Natural killer cell (primary cell): ENCODE measurements around the gene ADAMTS17. TPM values are rescaled to one million over a fixed set of nuclear protein-coding genes. Genes with fewer than 3 reads are reported as not detected.

Experiments used
- ATAC-seq, 3 donors: fragments of 150-1000 bp in 2 of 3; fragments of 200-7000 bp in 1 of 3; cut with Tn5 transposase; 1 replicate in 1 of 3; 2 replicates in 2 of 3; pipeline ENCODE4 v1.10.0; 2021; ENCODE audit warnings: mild to moderate bottlenecking in 2 of 3, moderate library complexity in 2 of 3
- DNase-seq, 2 donors: peaks; one replicate each; pipeline versions ENCODE4 v3.0.0 to v3.0.0-alpha.2; 2013 to 2021; ENCODE audit warnings: mixed read lengths in 1 of 2
- H3K27ac ChIP-seq: one replicate; pipeline ENCODE4 v1.5.1; 2013; ENCODE audit warnings: mild to moderate bottlenecking, low read length
- H3K27me3 ChIP-seq: one replicate; pipeline ENCODE4 v1.6.1; 2013; ENCODE audit warnings: low read length; ENCODE audit not compliant: control insufficient read depth, insufficient read depth
- H3K36me3 ChIP-seq: one replicate; pipeline ENCODE4 v1.6.1; 2013; ENCODE audit warnings: low read length; ENCODE audit not compliant: control insufficient read depth, insufficient read depth
- H3K4me1 ChIP-seq: one replicate; pipeline ENCODE4 v1.6.1; 2013; ENCODE audit warnings: low read length; ENCODE audit not compliant: control insufficient read depth, insufficient read depth
- H3K4me3 ChIP-seq: one replicate; pipeline ENCODE4 v1.5.1; 2013; ENCODE audit warnings: low read length
- H3K9me3 ChIP-seq: one replicate; pipeline ENCODE4 v1.6.1; 2013; ENCODE audit warnings: low read length; ENCODE audit not compliant: control insufficient read depth, insufficient read depth
- H3K27ac Mint-ChIP-seq, 2 donors: one replicate each; pipeline ENCODE4 v1.8.0; 2022; ENCODE audit warnings: mild to moderate bottlenecking in 2 of 2, mixed read lengths in 2 of 2, moderate library complexity in 1 of 2
- H3K27me3 Mint-ChIP-seq, 2 donors: one replicate each; pipeline ENCODE4 v1.8.0; 2022; ENCODE audit warnings: low read depth in 2 of 2, mixed read lengths in 2 of 2
- H3K36me3 Mint-ChIP-seq: one replicate; pipeline ENCODE4 v1.8.0; 2022; ENCODE audit warnings: mixed read lengths
- H3K4me1 Mint-ChIP-seq, 2 donors: one replicate each; pipeline ENCODE4 v1.8.0; 2022; ENCODE audit warnings: mixed read lengths in 2 of 2
- H3K4me3 Mint-ChIP-seq: one replicate; pipeline ENCODE4 v1.8.0; 2022; ENCODE audit warnings: mild to moderate bottlenecking, moderate library complexity, mixed read lengths
- H3K9me3 Mint-ChIP-seq, 2 donors: one replicate each; pipeline ENCODE4 v1.8.0; 2022; ENCODE audit warnings: mixed read lengths in 2 of 2
- WGBS: methylation state at CpG from one replicate; pipeline ENCODE4 v1.1.7; 2013; ENCODE audit warnings: missing lambda C conversion rate; ENCODE audit not compliant: insufficient coverage; 5-methylcytosine and 5-hydroxymethylcytosine counted together
- intact Hi-C: fragments of 100-400 bp; cut with micrococcal nuclease; formaldehyde crosslinking; loops from one replicate; pipeline ENCODE4 v1.14.2; 2022
- total RNA-seq, 4 donors: library from RNA; stranded (reverse); fragments of 120-200 nt in 1 of 4; gene quantifications; one replicate each; pipeline versions ENCODE4 v1.2.3 to v1.2.4, GENCODE V29; 2013 to 2022
- TF ChIP-seq, protein P1 (sequence below): fragments of 200-600 bp; IDR thresholded peaks from one replicate; pipeline ENCODE4 v1.8.0; 2022; ENCODE audit warnings: antibody characterized with exemption

ADAMTS17 gene
- total RNA-seq, 3 donors from 2014 or later (not counting 1 experiment from before 2014, with no cell fraction given), result 4.8 to 9.5 (median 5.3) TPM

DNA sequence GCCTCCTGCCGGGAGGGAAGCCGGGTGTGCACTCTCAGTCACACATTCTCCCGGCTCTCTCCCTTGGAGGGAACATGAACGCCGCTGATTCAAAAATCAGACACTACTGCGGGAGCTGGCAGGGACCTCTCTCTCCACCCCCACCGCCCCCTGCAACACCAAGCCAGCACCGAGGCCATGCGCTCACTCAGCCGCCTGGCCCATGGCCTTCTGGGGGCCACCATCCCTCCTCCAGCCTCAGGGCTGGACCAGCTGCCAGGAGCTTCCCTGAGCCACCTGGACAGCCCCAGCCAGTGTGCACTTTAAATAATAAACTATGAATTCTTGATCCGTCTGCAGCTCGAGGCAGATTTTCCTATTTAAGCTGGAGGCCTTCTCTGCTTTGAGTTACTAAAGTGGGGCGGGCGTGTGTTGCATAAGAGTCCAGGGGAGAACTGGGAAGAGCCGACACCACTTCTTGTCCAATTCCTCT lies 30.6 kb downstream of the ADAMTS17 start:
- intact Hi-C loops, result no loop called here

DNA sequence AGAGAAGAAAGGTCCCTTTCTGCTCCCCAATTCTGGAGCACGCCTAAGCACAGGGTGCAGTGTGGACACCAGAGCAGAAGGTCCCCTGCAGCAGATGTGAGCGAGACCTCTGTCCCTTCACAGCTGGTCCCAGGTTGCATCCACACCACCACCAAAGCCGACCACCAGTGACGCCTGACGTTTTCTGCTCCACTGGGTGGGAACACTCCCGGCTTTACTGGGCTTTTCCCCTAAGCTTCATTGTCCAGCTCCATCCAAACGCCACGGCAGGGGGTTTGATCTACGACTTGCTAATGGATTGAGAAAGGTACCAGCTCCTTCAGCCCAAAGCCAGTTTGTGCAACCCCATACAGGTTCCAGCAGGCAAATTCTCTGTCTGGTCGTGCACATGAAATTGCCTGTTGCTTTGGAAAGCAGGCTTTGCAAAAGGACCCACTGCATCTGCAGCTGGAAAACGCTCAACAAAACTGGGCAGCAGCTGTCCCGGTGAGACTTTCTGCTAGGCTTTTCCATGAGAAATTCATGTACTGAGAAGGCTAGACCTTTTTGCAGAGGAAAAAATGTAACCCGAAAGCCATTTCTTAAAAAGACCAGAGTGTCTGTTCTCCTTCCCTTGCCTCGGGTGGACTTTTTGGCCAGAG lies 31.1 kb downstream of the ADAMTS17 start:
- Histone ChIP-seq H3K4me3 (no peak overlapping the region), H3K27me3 (no peaks in the 10 kb centered on the region), H3K9me3 (no peaks in the 10 kb centered on the region), H3K4me1 (no peaks in the 10 kb centered on the region), H3K27ac (no peak overlapping the region), H3K36me3 (no peaks in the 10 kb centered on the region)
- Mint-ChIP-seq H3K4me1 (no peaks in the 10 kb centered on the region), H3K4me3 (no peak overlapping the region), H3K9me3 (no peaks in the 10 kb centered on the region), H3K36me3 (no peaks in the 10 kb centered on the region), H3K27ac (no peak overlapping the region), H3K27me3 (peaks cover 6 to 16% of the 10 kb centered on the region in 2 donors)
- TF ChIP-seq, protein P1, sequence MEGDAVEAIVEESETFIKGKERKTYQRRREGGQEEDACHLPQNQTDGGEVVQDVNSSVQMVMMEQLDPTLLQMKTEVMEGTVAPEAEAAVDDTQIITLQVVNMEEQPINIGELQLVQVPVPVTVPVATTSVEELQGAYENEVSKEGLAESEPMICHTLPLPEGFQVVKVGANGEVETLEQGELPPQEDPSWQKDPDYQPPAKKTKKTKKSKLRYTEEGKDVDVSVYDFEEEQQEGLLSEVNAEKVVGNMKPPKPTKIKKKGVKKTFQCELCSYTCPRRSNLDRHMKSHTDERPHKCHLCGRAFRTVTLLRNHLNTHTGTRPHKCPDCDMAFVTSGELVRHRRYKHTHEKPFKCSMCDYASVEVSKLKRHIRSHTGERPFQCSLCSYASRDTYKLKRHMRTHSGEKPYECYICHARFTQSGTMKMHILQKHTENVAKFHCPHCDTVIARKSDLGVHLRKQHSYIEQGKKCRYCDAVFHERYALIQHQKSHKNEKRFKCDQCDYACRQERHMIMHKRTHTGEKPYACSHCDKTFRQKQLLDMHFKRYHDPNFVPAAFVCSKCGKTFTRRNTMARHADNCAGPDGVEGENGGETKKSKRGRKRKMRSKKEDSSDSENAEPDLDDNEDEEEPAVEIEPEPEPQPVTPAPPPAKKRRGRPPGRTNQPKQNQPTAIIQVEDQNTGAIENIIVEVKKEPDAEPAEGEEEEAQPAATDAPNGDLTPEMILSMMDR, result no peak
- ATAC-seq (no peak), DNase-seq (no peak)
- WGBS, result 73% methylated on average over 14 of the region's 14 CpGs
- intact Hi-C loops, result no loop called here

More for the DNA sequence above, 30.6 kb downstream of the ADAMTS17 start:
- Mint-ChIP-seq H3K36me3 (no peaks in the 10 kb centered on the region), H3K9me3 (no peaks in the 10 kb centered on the region), H3K27me3 (peaks cover 6 to 16% of the 10 kb centered on the region in 2 donors), H3K27ac (no peak overlapping the region), H3K4me1 (no peaks in the 10 kb centered on the region), H3K4me3 (no peak overlapping the region)
- DNase-seq (no peak), ATAC-seq (no peak)
- 93% methylated on average over 15 of the region's 15 CpGs for WGBS
- H3K4me1 ChIP-seq, result no peaks in the 10 kb centered on the region
- TF ChIP-seq, protein P1, result no peak
- H3K36me3 ChIP-seq, result no peaks in the 10 kb centered on the region
- no peaks in the 10 kb centered on the region for H3K9me3 ChIP-seq
- H3K27me3 ChIP-seq, result no peaks in the 10 kb centered on the region
- H3K27ac ChIP-seq, result no peak overlapping the region
- H3K4me3 ChIP-seq, result no peak overlapping the region

DNA sequence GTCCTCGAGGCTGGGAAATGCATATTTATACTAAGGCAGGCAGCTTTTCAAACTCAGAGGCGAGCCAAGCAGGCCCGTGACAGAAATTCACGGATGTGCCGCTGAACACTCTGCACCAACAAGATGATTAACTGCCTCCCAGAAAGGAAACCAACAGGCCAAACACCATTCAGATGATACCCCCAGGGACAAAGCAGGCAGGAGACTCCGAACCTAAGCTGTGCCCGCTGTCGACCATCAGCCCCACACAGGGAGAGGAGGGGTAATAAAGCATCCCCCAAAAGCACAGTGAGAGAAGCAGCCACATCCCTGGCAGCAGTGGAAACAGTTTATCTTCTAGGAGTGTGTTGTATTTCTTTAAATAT lies 31.8 kb downstream of the ADAMTS17 start:
- no peaks in the 10 kb centered on the region for H3K9me3 ChIP-seq
- no peak overlapping the region for H3K4me3 ChIP-seq
- Mint-ChIP-seq H3K4me3 (no peak overlapping the region), H3K36me3 (no peaks in the 10 kb centered on the region), H3K27me3 (peaks cover 6 to 16% of the 10 kb centered on the region in 2 donors), H3K4me1 (no peaks in the 10 kb centered on the region), H3K9me3 (no peaks in the 10 kb centered on the region), H3K27ac (no peak overlapping the region)
- no peak overlapping the region for H3K27ac ChIP-seq
- TF ChIP-seq, protein P1, result no peak
- H3K36me3 ChIP-seq, result no peaks in the 10 kb centered on the region
- intact Hi-C loops, result no loop called here
- no peaks in the 10 kb centered on the region for H3K27me3 ChIP-seq
- no peaks in the 10 kb centered on the region for H3K4me1 ChIP-seq
- ATAC-seq (no peak), DNase-seq (no peak)
- 34% methylated on average over 8 of the region's 8 CpGs for WGBS
